PC-9 (cell line): Measurements from ENCODE around the gene CRLF3.
"Not testable (repeated sequence)": the region's sequence is repeated elsewhere in the genome, so short reads cannot be mapped to it uniquely, and the experiment has no call there.

Experiments used
- CTCF ChIP-seq: fragments of 200-600 bp; sonication (generic); conservative IDR thresholded peaks from 2 replicates; pipeline ENCODE4 v1.6.1; 2017; ENCODE audit warnings: mixed run types, antibody characterized with exemption, mild to moderate bottlenecking, moderate library complexity
- EZH2 ChIP-seq: fragments of 200-600 bp; sonication (generic); IDR thresholded peaks from 2 replicates; pipeline ENCODE4 v1.8.0; 2017; ENCODE audit warnings: antibody characterized with exemption, low read depth

GRCh38 chr17:30736371-30736770, 88.1 kb downstream of the CRLF3 start:
- TF ChIP-seq CTCF, EZH2: not testable (repeated sequence)
